H1 (cell line): ENCODE results near the gene FMO5. TPM values are rescaled to one million over a fixed set of nuclear protein-coding genes. Genes with fewer than 3 reads are reported as not detected.

Source experiments
- CEBPB ChIP-seq: IDR thresholded peaks from 2 replicates; pipeline ENCODE4 v1.6.1; 2012; ENCODE audit warnings: low read depth, low read length
- HDAC6 ChIP-seq: IDR thresholded peaks from one replicate; pipeline ENCODE4 v1.7.1; 2012; ENCODE audit warnings: low read depth, mild to moderate bottlenecking, inconsistent platforms, low read length, moderate library complexity
- KDM1A ChIP-seq: fragments of 200-600, 300-600 bp; sonication (generic); IDR thresholded peaks from 2 replicates; pipeline ENCODE4 v1.7.1; 2016; ENCODE audit warnings: mild to moderate bottlenecking, low read length, borderline replicate concordance
- POLR2A ChIP-seq, 2 experiments: IDR thresholded peaks; 1 replicate in 1 of 2; 2 replicates in 1 of 2; pipeline ENCODE4 v1.6.1; 2011; ENCODE audit warnings: low read depth in 2 of 2, low read length in 2 of 2, mild to moderate bottlenecking in 2 of 2; ENCODE audit errors: control extremely low read depth in 1 of 2
- POU5F1 ChIP-seq: IDR thresholded peaks from 2 replicates; pipeline ENCODE4 v1.6.1; 2011; ENCODE audit warnings: low read depth, mild to moderate bottlenecking, low read length, moderate library complexity
- RNF2 ChIP-seq: fragments of 200-900, 300-1000 bp; sonication (generic); IDR thresholded peaks from 2 replicates; pipeline ENCODE4 v1.7.1; 2016; ENCODE audit warnings: borderline replicate concordance, low read depth, mild to moderate bottlenecking, antibody characterized with exemption, low read length; ENCODE audit not compliant: poor library complexity, severe bottlenecking; ENCODE audit errors: missing control alignments
- SP4 ChIP-seq: IDR thresholded peaks from 2 replicates; pipeline ENCODE4 v1.6.1; 2012; ENCODE audit warnings: low read length, inconsistent platforms
- polyA plus RNA-seq, 7 experiments: library from polyadenylated mRNA; depleted of rRNA in 3 of 7; stranded (reverse) in 5 of 7; unstranded in 2 of 7; fragments of >200 nt in 5 of 7; fragments of 200-250 nt in 2 of 7; gene quantifications; 1 replicate in 5 of 7; 2 replicates in 1 of 7; 4 replicates in 1 of 7; pipeline versions ENCODE4 v1.2.1 to v1.2.3, GENCODE V29; 2011 to 2013; ENCODE audit warnings: missing spikeins in 2 of 7, mixed read lengths in 2 of 7
- total RNA-seq: library from RNA; stranded (reverse); fragmentation: NEBNext Ultra II Directional; extraction: Animal tissue kit (Norgen Biotek cat#: 25700); gene quantifications from 2 replicates; pipeline ENCODE4 v1.2.1, GENCODE V29; 2021

The FMO5 gene
- total and polyA plus RNA-seq, 2 of the 8 experiments (the other 6 are each of a cell fraction or from before 2014, with no cell fraction given): 0.27 to 0.34 TPM

- TF ChIP-seq RNF2: no peak
- TF ChIP-seq POLR2A (IDR thresholded peaks at IDR 0.05; ENCODE audit: control extremely low read depth in 1 of 2, low read depth in 2 of 2, low read length in 2 of 2): no peak
- no peak for TF ChIP-seq POU5F1
- no peak for TF ChIP-seq SP4
- no peak for TF ChIP-seq HDAC6
- no peak for TF ChIP-seq CEBPB
- no peak for TF ChIP-seq KDM1A
Measured at GRCh38 chr1:147189514-147189913, 35.6 kb downstream of the FMO5 start (continued).
